Lower leg skin (tissue), 3 donors: ENCODE results near the gene MAF.

Source experiments
- POLR2A ChIP-seq, 2 donors: fragments of 450-650 bp; IDR thresholded peaks; one replicate each; pipeline ENCODE4 v1.6.1; 2016 to 2017; ENCODE audit warnings: antibody characterized with exemption in 2 of 2, mild to moderate bottlenecking in 1 of 2, moderate library complexity in 1 of 2
- TF ChIP-seq, protein P1 (sequence below), 3 donors: fragments of 450-650 bp; IDR thresholded peaks; one replicate each; pipeline ENCODE4 v1.5.1; 2016; ENCODE audit warnings: antibody characterized with exemption in 3 of 3, mild to moderate bottlenecking in 3 of 3, moderate library complexity in 2 of 3

DNA sequence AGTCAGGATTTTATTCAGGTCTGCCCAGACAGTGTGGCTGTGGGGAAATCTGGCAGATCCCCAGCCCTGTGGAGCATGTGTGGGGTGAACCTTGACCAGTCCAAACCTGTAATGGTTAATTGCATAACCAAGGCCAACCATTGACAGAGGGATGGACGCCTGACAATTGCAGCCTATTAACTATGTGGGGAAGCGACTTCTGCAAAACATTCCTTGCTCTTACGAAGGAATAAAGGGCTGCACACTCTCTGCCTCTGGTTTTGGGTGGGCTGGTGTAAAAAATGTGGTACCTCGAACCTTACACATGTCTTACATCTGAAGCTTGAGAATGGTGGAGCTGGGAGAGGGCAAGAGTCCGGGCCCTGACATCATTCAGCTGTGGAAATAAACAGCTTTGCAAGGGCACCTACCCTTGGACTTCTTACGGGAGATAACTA, 35.8 kb downstream of the MAF start:
- TF ChIP-seq, protein P1, sequence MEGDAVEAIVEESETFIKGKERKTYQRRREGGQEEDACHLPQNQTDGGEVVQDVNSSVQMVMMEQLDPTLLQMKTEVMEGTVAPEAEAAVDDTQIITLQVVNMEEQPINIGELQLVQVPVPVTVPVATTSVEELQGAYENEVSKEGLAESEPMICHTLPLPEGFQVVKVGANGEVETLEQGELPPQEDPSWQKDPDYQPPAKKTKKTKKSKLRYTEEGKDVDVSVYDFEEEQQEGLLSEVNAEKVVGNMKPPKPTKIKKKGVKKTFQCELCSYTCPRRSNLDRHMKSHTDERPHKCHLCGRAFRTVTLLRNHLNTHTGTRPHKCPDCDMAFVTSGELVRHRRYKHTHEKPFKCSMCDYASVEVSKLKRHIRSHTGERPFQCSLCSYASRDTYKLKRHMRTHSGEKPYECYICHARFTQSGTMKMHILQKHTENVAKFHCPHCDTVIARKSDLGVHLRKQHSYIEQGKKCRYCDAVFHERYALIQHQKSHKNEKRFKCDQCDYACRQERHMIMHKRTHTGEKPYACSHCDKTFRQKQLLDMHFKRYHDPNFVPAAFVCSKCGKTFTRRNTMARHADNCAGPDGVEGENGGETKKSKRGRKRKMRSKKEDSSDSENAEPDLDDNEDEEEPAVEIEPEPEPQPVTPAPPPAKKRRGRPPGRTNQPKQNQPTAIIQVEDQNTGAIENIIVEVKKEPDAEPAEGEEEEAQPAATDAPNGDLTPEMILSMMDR (IDR thresholded peaks at IDR 0.05) = no peak
- no peak for TF ChIP-seq POLR2A (IDR thresholded peaks at IDR 0.05)
